SK-N-SH (cell line): Measurements from ENCODE around the gene BAIAP3. TPM values are rescaled to one million over a fixed set of nuclear protein-coding genes. Genes with fewer than 3 reads are reported as not detected.

Source experiments
- CTCF ChIA-PET: fragments of 300-600, 350-600 bp; formaldehyde crosslinking; extraction: SDS; loops from one replicate; lab custom pipeline; 2021; lab: Yijun Ruan, JAX
- POLR2A ChIA-PET: fragments of 350-600 bp; sonication (Branson Sonifier 250); formaldehyde crosslinking; extraction: SDS; loops from one replicate; lab custom pipeline; 2020; ENCODE audit warnings: antibody characterized with exemption, inconsistent platforms; lab: Yijun Ruan, JAX
- DNase-seq: peaks from one replicate; pipeline ENCODE4 v3.0.0; 2012
- H2AFZ ChIP-seq: fragments of 200-600 bp; sonication (generic); 2 replicates; pipeline ENCODE4 v1.8.1; 2016; ENCODE audit warnings: antibody characterized with exemption, mild to moderate bottlenecking, low read depth
- H3F3A ChIP-seq: fragments of 200-600 bp; sonication (generic); replicated peaks from 2 replicates; pipeline ENCODE3; 2016; ENCODE audit warnings: antibody characterized with exemption, mild to moderate bottlenecking; ENCODE audit not compliant: insufficient read depth
- H3K27ac ChIP-seq, 2 experiments: fragments of 200-500 bp in 1 of 2; fragments of 200-600 bp in 1 of 2; sonication (Bioruptor generic) in 1 of 2; sonication (generic), shearing (Covaris generic) in 1 of 2; 2 replicates each; pipeline versions ENCODE4 v1.5.1 to v1.6.1; 2014 to 2016; ENCODE audit warnings: low read depth in 2 of 2, inconsistent platforms in 1 of 2, low read length in 1 of 2, mild to moderate bottlenecking in 1 of 2, mixed read lengths in 1 of 2
- H3K27me3 ChIP-seq: fragments of 200-600 bp; sonication (generic), shearing (Covaris generic); 2 replicates; pipeline ENCODE4 v1.6.1; 2016; ENCODE audit warnings: mixed run types; ENCODE audit not compliant: insufficient read depth
- H3K36me3 ChIP-seq, 2 experiments: fragments of 200-500 bp in 1 of 2; fragments of 200-600 bp in 1 of 2; sonication (Bioruptor generic) in 1 of 2; sonication (generic) in 1 of 2; replicated peaks in 1 of 2; 2 replicates each; pipeline versions ENCODE3 to v1.5.1; 2014 to 2016; ENCODE audit warnings: low read length in 1 of 2, mild to moderate bottlenecking in 1 of 2; ENCODE audit not compliant: insufficient read depth in 2 of 2, control insufficient read depth in 1 of 2
- H3K4me1 ChIP-seq, 2 experiments: fragments of 200-500 bp in 1 of 2; fragments of 200-600 bp in 1 of 2; sonication (Bioruptor generic) in 1 of 2; sonication (generic), shearing (Covaris generic) in 1 of 2; 2 replicates each; pipeline versions ENCODE4 v1.5.1 to v1.6.1; 2014 to 2016; ENCODE audit warnings: low read depth in 1 of 2, low read length in 1 of 2, mixed run types in 1 of 2; ENCODE audit not compliant: insufficient read depth in 2 of 2, control insufficient read depth in 1 of 2
- H3K4me2 ChIP-seq: fragments of 200-600 bp; sonication (generic), shearing (Covaris generic); 2 replicates; pipeline ENCODE4 v1.6.1; 2017; ENCODE audit warnings: mixed run types
- H3K4me3 ChIP-seq, 2 experiments: fragments of 200-500 bp in 1 of 2; fragments of 200-600 bp in 1 of 2; sonication (Bioruptor generic) in 1 of 2; sonication (generic), shearing (Covaris generic) in 1 of 2; 2 replicates each; pipeline versions ENCODE4 v1.5.1 to v1.8.1; 2014 to 2016; ENCODE audit warnings: low read depth in 2 of 2, inconsistent platforms in 1 of 2, low read length in 1 of 2, mild to moderate bottlenecking in 1 of 2, mixed read lengths in 1 of 2, moderate library complexity in 1 of 2
- H3K79me2 ChIP-seq: fragments of 200-600 bp; sonication (generic); 2 replicates; pipeline ENCODE4 v1.8.1; 2017; ENCODE audit warnings: mild to moderate bottlenecking; ENCODE audit not compliant: insufficient read depth
- H3K9ac ChIP-seq: fragments of 200-600 bp; sonication (generic); 2 replicates; pipeline ENCODE4 v1.6.1; 2017; ENCODE audit warnings: mixed run types
- H3K9me2 ChIP-seq: fragments of 200-600 bp; sonication (generic); 2 replicates; pipeline ENCODE4 v1.6.1; 2017; ENCODE audit warnings: mixed run types
- H3K9me3 ChIP-seq: fragments of 200-600 bp; sonication (generic); 2 replicates; pipeline ENCODE4 v1.6.1; 2017; ENCODE audit warnings: mixed run types, mild to moderate bottlenecking, moderate library complexity
- H4K20me1 ChIP-seq: fragments of 200-600 bp; sonication (generic); 2 replicates; pipeline ENCODE4 v1.6.1; 2017; ENCODE audit warnings: mild to moderate bottlenecking, mixed run types; ENCODE audit not compliant: insufficient read depth
- CTCF ChIP-seq: fragments of 200-600 bp; sonication (generic); IDR thresholded peaks from 2 replicates; pipeline ENCODE4 v1.6.1; 2017; ENCODE audit warnings: antibody characterized with exemption, mild to moderate bottlenecking, moderate library complexity
- GABPA ChIP-seq: IDR thresholded peaks from 2 replicates; pipeline ENCODE4 v1.4.0; 2012; ENCODE audit warnings: low read depth, mild to moderate bottlenecking
- MXI1 ChIP-seq: IDR thresholded peaks from 2 replicates; pipeline ENCODE4 v1.6.1; 2012; ENCODE audit warnings: mild to moderate bottlenecking, low read depth, low read length, improper control_type of control experiment
- NRF1 ChIP-seq: IDR thresholded peaks from 2 replicates; pipeline ENCODE4 v1.6.1; 2012; ENCODE audit warnings: low read depth, mild to moderate bottlenecking, low read length
- POLR2AphosphoS5 ChIP-seq: IDR thresholded peaks from 2 replicates; pipeline ENCODE4 v1.6.1; 2012; ENCODE audit warnings: low read depth, low read length
- RAD21 ChIP-seq: IDR thresholded peaks from 2 replicates; pipeline ENCODE4 v1.6.1; 2012; ENCODE audit warnings: mild to moderate bottlenecking, low read length
- RXRA ChIP-seq: IDR thresholded peaks from 2 replicates; pipeline ENCODE4 v1.4.0; 2012; ENCODE audit warnings: low read depth, mild to moderate bottlenecking, borderline replicate concordance
- YY1 ChIP-seq: IDR thresholded peaks from 2 replicates; pipeline ENCODE4 v1.4.0; 2012; ENCODE audit warnings: low read depth, mild to moderate bottlenecking
- WGBS: methylation state at CpG from one replicate; pipeline ENCODE4 v1.1.6; 2017; ENCODE audit warnings: low lambda C conversion rate; 5-methylcytosine and 5-hydroxymethylcytosine counted together
- polyA plus RNA-seq, 3 experiments: library from polyadenylated mRNA; depleted of rRNA; stranded (reverse); fragments of >200 nt; gene quantifications; 2 replicates each; pipeline ENCODE4 v1.2.3, GENCODE V29; 2012
- TF ChIP-seq, protein P1 (sequence below): IDR thresholded peaks from 2 replicates; pipeline ENCODE4 v1.4.0; 2012; ENCODE audit warnings: low read depth, borderline replicate concordance
- TF ChIP-seq, protein P2 (sequence below): IDR thresholded peaks from 2 replicates; pipeline ENCODE4 v1.4.0; 2012; ENCODE audit warnings: low read depth
- TF ChIP-seq, protein P3 (sequence below): IDR thresholded peaks from 2 replicates; pipeline ENCODE4 v1.6.1; 2012; ENCODE audit warnings: mild to moderate bottlenecking, low read depth, low read length, moderate library complexity
- TF ChIP-seq, protein P4 (sequence below): IDR thresholded peaks from 2 replicates; pipeline ENCODE4 v1.4.0; 2012; ENCODE audit warnings: low read depth, borderline replicate concordance

Gene BAIAP3
- polyA plus RNA-seq, 1 of the 3 experiments (the other 2 are of a cell fraction): 1.1 TPM

- ChIA-PET POLR2A (no interaction called here), CTCF (interaction anchor here (0.6 to 2.7 kb wide), 5 partner anchors 11 to 357 kb away, joined by 3 to 16 read pairs (median 4); partner anchors contain the start of gene MAPK8IP3)
- no peaks in the 10 kb centered on the region for H3K9me3 ChIP-seq
- no peak overlapping the region for H3K4me2 ChIP-seq
- 86% methylated on average over 7 of the region's 14 CpGs for WGBS
- H3K4me1 ChIP-seq: peaks cover 0 to 17% of the 10 kb centered on the region in 2 experiments; a peak in 2 of 4 replicates
- peaks cover 39% of the 10 kb centered on the region for H3K79me2 ChIP-seq
- no peak overlapping the region for H3K9ac ChIP-seq
- no peak overlapping the region for H2AFZ ChIP-seq
- no peaks in the 10 kb centered on the region for H3K27me3 ChIP-seq
- H3F3A ChIP-seq: no peaks in the 10 kb centered on the region
- peaks cover 0 to 19% of the 10 kb centered on the region in 2 experiments for H3K36me3 ChIP-seq
- DNase-seq: no peak
- no peak overlapping the region for H3K4me3 ChIP-seq
- H4K20me1 ChIP-seq: no peaks in the 10 kb centered on the region
- H3K9me2 ChIP-seq: no peaks in the 10 kb centered on the region
- TF ChIP-seq CTCF (no peak), MXI1 (no peak), GABPA (no peak), RXRA (no peak)
- TF ChIP-seq, protein P1, sequence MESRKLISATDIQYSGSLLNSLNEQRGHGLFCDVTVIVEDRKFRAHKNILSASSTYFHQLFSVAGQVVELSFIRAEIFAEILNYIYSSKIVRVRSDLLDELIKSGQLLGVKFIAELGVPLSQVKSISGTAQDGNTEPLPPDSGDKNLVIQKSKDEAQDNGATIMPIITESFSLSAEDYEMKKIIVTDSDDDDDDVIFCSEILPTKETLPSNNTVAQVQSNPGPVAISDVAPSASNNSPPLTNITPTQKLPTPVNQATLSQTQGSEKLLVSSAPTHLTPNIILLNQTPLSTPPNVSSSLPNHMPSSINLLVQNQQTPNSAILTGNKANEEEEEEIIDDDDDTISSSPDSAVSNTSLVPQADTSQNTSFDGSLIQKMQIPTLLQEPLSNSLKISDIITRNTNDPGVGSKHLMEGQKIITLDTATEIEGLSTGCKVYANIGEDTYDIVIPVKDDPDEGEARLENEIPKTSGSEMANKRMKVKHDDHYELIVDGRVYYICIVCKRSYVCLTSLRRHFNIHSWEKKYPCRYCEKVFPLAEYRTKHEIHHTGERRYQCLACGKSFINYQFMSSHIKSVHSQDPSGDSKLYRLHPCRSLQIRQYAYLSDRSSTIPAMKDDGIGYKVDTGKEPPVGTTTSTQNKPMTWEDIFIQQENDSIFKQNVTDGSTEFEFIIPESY: no peak
- TF ChIP-seq, protein P2, sequence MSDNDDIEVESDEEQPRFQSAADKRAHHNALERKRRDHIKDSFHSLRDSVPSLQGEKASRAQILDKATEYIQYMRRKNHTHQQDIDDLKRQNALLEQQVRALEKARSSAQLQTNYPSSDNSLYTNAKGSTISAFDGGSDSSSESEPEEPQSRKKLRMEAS: no peak
- no peak overlapping the region for H3K27ac ChIP-seq
These were observed 15.5 kb downstream of the BAIAP3 start for GRCh38 chr16:1348926-1349325.

- no peaks in the 10 kb centered on the region for H3K27me3 ChIP-seq
- no peak for DNase-seq
- ChIA-PET CTCF (interaction anchor here (0.6 to 2.7 kb wide), 4 partner anchors 11 to 564 kb away, joined by 3 to 16 read pairs (median 4); no protein-coding TSS in a partner anchor), POLR2A (no interaction called here)
- peaks cover 0 to 19% of the 10 kb centered on the region in 2 experiments for H3K36me3 ChIP-seq
- WGBS: 93% methylated on average over 16 of the region's 16 CpGs
- no peaks in the 10 kb centered on the region for H3K9me3 ChIP-seq
- no peaks in the 10 kb centered on the region for H3F3A ChIP-seq
- H3K4me3 ChIP-seq: no peak overlapping the region
- peaks cover 0 to 15% of the 10 kb centered on the region in 2 experiments; a peak in 2 of 4 replicates for H3K4me1 ChIP-seq
- H3K4me2 ChIP-seq: no peak overlapping the region
- H3K79me2 ChIP-seq: peaks cover 43% of the 10 kb centered on the region
- no peaks in the 10 kb centered on the region for H3K9me2 ChIP-seq
- H3K9ac ChIP-seq: no peak overlapping the region
- H4K20me1 ChIP-seq: no peaks in the 10 kb centered on the region
- no peak overlapping the region for H2AFZ ChIP-seq
- H3K27ac ChIP-seq: no peak overlapping the region
- TF ChIP-seq YY1 (no peak), RAD21 (no peak), CTCF (no peak), NRF1 (no peak), POLR2AphosphoS5 (no peak), RXRA (no peak), GABPA (no peak)
- TF ChIP-seq, protein P3, sequence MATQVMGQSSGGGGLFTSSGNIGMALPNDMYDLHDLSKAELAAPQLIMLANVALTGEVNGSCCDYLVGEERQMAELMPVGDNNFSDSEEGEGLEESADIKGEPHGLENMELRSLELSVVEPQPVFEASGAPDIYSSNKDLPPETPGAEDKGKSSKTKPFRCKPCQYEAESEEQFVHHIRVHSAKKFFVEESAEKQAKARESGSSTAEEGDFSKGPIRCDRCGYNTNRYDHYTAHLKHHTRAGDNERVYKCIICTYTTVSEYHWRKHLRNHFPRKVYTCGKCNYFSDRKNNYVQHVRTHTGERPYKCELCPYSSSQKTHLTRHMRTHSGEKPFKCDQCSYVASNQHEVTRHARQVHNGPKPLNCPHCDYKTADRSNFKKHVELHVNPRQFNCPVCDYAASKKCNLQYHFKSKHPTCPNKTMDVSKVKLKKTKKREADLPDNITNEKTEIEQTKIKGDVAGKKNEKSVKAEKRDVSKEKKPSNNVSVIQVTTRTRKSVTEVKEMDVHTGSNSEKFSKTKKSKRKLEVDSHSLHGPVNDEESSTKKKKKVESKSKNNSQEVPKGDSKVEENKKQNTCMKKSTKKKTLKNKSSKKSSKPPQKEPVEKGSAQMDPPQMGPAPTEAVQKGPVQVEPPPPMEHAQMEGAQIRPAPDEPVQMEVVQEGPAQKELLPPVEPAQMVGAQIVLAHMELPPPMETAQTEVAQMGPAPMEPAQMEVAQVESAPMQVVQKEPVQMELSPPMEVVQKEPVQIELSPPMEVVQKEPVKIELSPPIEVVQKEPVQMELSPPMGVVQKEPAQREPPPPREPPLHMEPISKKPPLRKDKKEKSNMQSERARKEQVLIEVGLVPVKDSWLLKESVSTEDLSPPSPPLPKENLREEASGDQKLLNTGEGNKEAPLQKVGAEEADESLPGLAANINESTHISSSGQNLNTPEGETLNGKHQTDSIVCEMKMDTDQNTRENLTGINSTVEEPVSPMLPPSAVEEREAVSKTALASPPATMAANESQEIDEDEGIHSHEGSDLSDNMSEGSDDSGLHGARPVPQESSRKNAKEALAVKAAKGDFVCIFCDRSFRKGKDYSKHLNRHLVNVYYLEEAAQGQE: no peak
- TF ChIP-seq, protein P4, sequence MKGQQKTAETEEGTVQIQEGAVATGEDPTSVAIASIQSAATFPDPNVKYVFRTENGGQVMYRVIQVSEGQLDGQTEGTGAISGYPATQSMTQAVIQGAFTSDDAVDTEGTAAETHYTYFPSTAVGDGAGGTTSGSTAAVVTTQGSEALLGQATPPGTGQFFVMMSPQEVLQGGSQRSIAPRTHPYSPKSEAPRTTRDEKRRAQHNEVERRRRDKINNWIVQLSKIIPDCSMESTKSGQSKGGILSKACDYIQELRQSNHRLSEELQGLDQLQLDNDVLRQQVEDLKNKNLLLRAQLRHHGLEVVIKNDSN: no peak
- TF ChIP-seq, protein P1: no peak
These were observed 15.9 kb downstream of the BAIAP3 start for GRCh38 chr16:1349351-1349750.
